H1 (cell line): ENCODE results near the gene PTPRT. TPM values are rescaled to one million over a fixed set of nuclear protein-coding genes. Genes with fewer than 3 reads are reported as not detected.

Experiments
- CTCF ChIA-PET: fragments of 300-600 bp; sonication (Branson Sonifier 250); formaldehyde crosslinking; loops from one replicate; lab custom pipeline; 2021; ENCODE audit not compliant: partially characterized antibody; lab: Charles Lee
- POLR2A ChIA-PET: fragments of 300-600 bp; sonication (Branson Sonifier 250); formaldehyde crosslinking; loops from one replicate; lab custom pipeline; 2021; ENCODE audit warnings: inconsistent platforms; ENCODE audit not compliant: partially characterized antibody; lab: Charles Lee
- DNase-seq, 2 experiments: peaks; one replicate each; pipeline versions ENCODE4 v3.0.0 to v3.0.0-alpha.2; 2010 to 2022; ENCODE audit warnings: low spot score in 2 of 2, low read depth in 1 of 2, mixed read lengths in 1 of 2
- FAIRE-seq: peaks from 2 replicates; lab custom pipeline; 2011; peaks lifted over from hg19 to GRCh38; lab: Jason Lieb, UNC
- H2AFZ ChIP-seq: 2 replicates; pipeline ENCODE4 v1.8.1; 2012; ENCODE audit warnings: low read length, inconsistent platforms
- H2AK5ac ChIP-seq: 2 replicates; pipeline ENCODE4 v1.6.1; 2013; ENCODE audit warnings: low read depth, low read length
- H2BK120ac ChIP-seq: replicated peaks from 2 replicates; pipeline ENCODE3; 2013; ENCODE audit warnings: low read depth, low read length, inconsistent platforms
- H2BK12ac ChIP-seq: 2 replicates; pipeline ENCODE4 v1.6.1; 2013; ENCODE audit warnings: low read depth, low read length
- H2BK15ac ChIP-seq: 2 replicates; pipeline ENCODE4 v1.6.1; 2013; ENCODE audit warnings: low read length
- H2BK20ac ChIP-seq: 2 replicates; pipeline ENCODE4 v1.6.1; 2013; ENCODE audit warnings: low read length
- H2BK5ac ChIP-seq: 2 replicates; pipeline ENCODE4 v1.6.1; 2013; ENCODE audit warnings: low read depth, low read length
- H3K14ac ChIP-seq: 2 replicates; pipeline ENCODE4 v1.6.1; 2013; ENCODE audit warnings: inconsistent platforms; ENCODE audit not compliant: insufficient read length
- H3K18ac ChIP-seq: 2 replicates; pipeline ENCODE4 v1.6.1; 2013; ENCODE audit warnings: low read length; ENCODE audit errors: extremely low read depth
- H3K23ac ChIP-seq: 2 replicates; pipeline ENCODE4 v1.6.1; 2013; ENCODE audit warnings: inconsistent platforms; ENCODE audit not compliant: insufficient read length
- H3K23me2 ChIP-seq: 2 replicates; pipeline ENCODE4 v1.6.1; 2013; ENCODE audit warnings: low read depth, low read length
- H3K27ac ChIP-seq: 2 replicates; pipeline ENCODE4 v1.6.1; 2011; ENCODE audit warnings: low read depth, low read length, inconsistent platforms
- H3K27me3 ChIP-seq, 4 experiments: replicated peaks in 1 of 4; 1 replicate in 1 of 4; 2 replicates in 3 of 4; pipeline versions ENCODE4 v1.6.1 to v1.8.1; 2011 to 2013; ENCODE audit warnings: low read length in 3 of 4, mild to moderate bottlenecking in 3 of 4, inconsistent platforms in 2 of 4, mixed read lengths in 2 of 4, moderate library complexity in 1 of 4; ENCODE audit not compliant: control insufficient read depth in 3 of 4, insufficient read depth in 3 of 4; ENCODE audit errors: extremely low read depth in 1 of 4
- H3K36me3 ChIP-seq, 4 experiments: 2 replicates each; pipeline versions ENCODE4 v1.6.1 to v1.8.1; 2011 to 2013; ENCODE audit warnings: mild to moderate bottlenecking in 4 of 4, low read length in 3 of 4, moderate library complexity in 2 of 4, control low read depth in 1 of 4, inconsistent platforms in 1 of 4; ENCODE audit not compliant: insufficient read depth in 4 of 4, control insufficient read depth in 2 of 4
- H3K4ac ChIP-seq: replicated peaks from 2 replicates; pipeline ENCODE3; 2013; ENCODE audit warnings: low read length, low read depth, mixed read lengths, inconsistent platforms; ENCODE audit not compliant: insufficient read length
- H3K4me1 ChIP-seq, 4 experiments: replicated peaks in 1 of 4; 1 replicate in 1 of 4; 2 replicates in 3 of 4; pipeline versions ENCODE4 v1.6.1 to v1.8.1; 2011 to 2013; ENCODE audit warnings: low read length in 3 of 4, inconsistent platforms in 2 of 4, mixed read lengths in 1 of 4; ENCODE audit not compliant: insufficient read depth in 4 of 4, control insufficient read depth in 3 of 4
- H3K4me2 ChIP-seq, 2 experiments: 2 replicates each; pipeline versions ENCODE4 v1.6.1 to v1.8.1; 2011 to 2013; ENCODE audit warnings: low read depth in 2 of 2, low read length in 2 of 2, control low read depth in 1 of 2, inconsistent platforms in 1 of 2, mild to moderate bottlenecking in 1 of 2; ENCODE audit not compliant: insufficient read depth in 1 of 2
- H3K4me3 ChIP-seq, 4 experiments: fragments of 200-600, 300-600 bp in 1 of 4; sonication (generic), shearing (Covaris generic), sonication (Bioruptor Twin) in 1 of 4; 2 replicates each; pipeline versions ENCODE4 v1.5.1 to v1.8.1; 2011 to 2016; ENCODE audit warnings: low read length in 4 of 4, low read depth in 3 of 4, control low read depth in 2 of 4, inconsistent platforms in 2 of 4, mild to moderate bottlenecking in 2 of 4, mixed read lengths in 1 of 4, moderate library complexity in 1 of 4; ENCODE audit not compliant: insufficient read depth in 2 of 4; ENCODE audit errors: extremely low read depth in 1 of 4
- H3K56ac ChIP-seq: replicated peaks from 2 replicates; pipeline ENCODE3; 2013; ENCODE audit warnings: low read depth, mild to moderate bottlenecking, mixed read lengths, low read length, inconsistent platforms; ENCODE audit not compliant: insufficient read length
- H3K79me1 ChIP-seq: 2 replicates; pipeline ENCODE4 v1.6.1; 2013; ENCODE audit warnings: low read depth, low read length, control low read depth
- H3K79me2 ChIP-seq, 2 experiments: 2 replicates each; pipeline versions ENCODE4 v1.6.1 to v1.8.1; 2012 to 2013; ENCODE audit warnings: low read length in 2 of 2, mild to moderate bottlenecking in 2 of 2, inconsistent platforms in 1 of 2; ENCODE audit not compliant: insufficient read depth in 2 of 2, control insufficient read depth in 1 of 2
- H3K9ac ChIP-seq, 4 experiments: replicated peaks in 1 of 4; 1 replicate in 1 of 4; 2 replicates in 3 of 4; pipeline versions ENCODE4 v1.6.1 to v1.8.1; 2011 to 2013; ENCODE audit warnings: low read depth in 3 of 4, low read length in 3 of 4, control low read depth in 2 of 4, mild to moderate bottlenecking in 2 of 4, moderate library complexity in 2 of 4, inconsistent platforms in 1 of 4; ENCODE audit errors: extremely low read depth in 1 of 4
- H3K9me3 ChIP-seq, 2 experiments: 2 replicates each; pipeline versions ENCODE4 v1.6.1 to v1.8.1; 2012 to 2013; ENCODE audit warnings: mild to moderate bottlenecking in 2 of 2, moderate library complexity in 2 of 2, control low read depth in 1 of 2, inconsistent platforms in 1 of 2, low read depth in 1 of 2, low read length in 1 of 2, mixed read lengths in 1 of 2; ENCODE audit not compliant: insufficient read depth in 2 of 2
- H4K20me1 ChIP-seq, 2 experiments: replicated peaks in 1 of 2; 2 replicates each; pipeline versions ENCODE3 to v1.8.1; 2011 to 2013; ENCODE audit warnings: inconsistent platforms in 2 of 2, low read length in 2 of 2, mild to moderate bottlenecking in 1 of 2; ENCODE audit not compliant: insufficient read depth in 2 of 2, control insufficient read depth in 1 of 2
- H4K5ac ChIP-seq: 2 replicates; pipeline ENCODE4 v1.6.1; 2013; ENCODE audit warnings: low read length, low read depth, mixed read lengths, inconsistent platforms; ENCODE audit not compliant: insufficient read length
- H4K8ac ChIP-seq: 2 replicates; pipeline ENCODE4 v1.8.0; 2013; ENCODE audit warnings: mild to moderate bottlenecking, moderate library complexity, low read length, inconsistent platforms; ENCODE audit not compliant: insufficient read depth; ENCODE audit errors: extremely low read depth
- H4K91ac ChIP-seq: replicated peaks from 2 replicates; pipeline ENCODE3; 2013; ENCODE audit warnings: low read length, mixed read lengths, inconsistent platforms; ENCODE audit not compliant: insufficient read length
- CHD2 ChIP-seq: IDR thresholded peaks from 2 replicates; pipeline ENCODE4 v1.6.1; 2012; ENCODE audit warnings: low read length, improper control_type of control experiment
- SIN3A ChIP-seq, 2 experiments: IDR thresholded peaks in 1 of 2; conservative IDR thresholded peaks in 1 of 2; 2 replicates each; pipeline ENCODE4 v1.6.1; 2011 to 2012; ENCODE audit warnings: low read length in 2 of 2, improper control_type of control experiment in 1 of 2, low read depth in 1 of 2, mild to moderate bottlenecking in 1 of 2
- WGBS, 2 experiments: shearing (Covaris generic) in 1 of 2; methylation state at CpG; one replicate each; pipeline versions ENCODE4 v1.1.6 to v1.1.7; 2013 to 2015; ENCODE audit warnings: low lambda C conversion rate in 2 of 2, mixed read lengths in 2 of 2, inconsistent platforms in 1 of 2, low coverage in 1 of 2, missing lambda C conversion rate in 1 of 2; ENCODE audit not compliant: insufficient replicate concordance in 2 of 2, insufficient coverage in 1 of 2, insufficient read length in 1 of 2; ENCODE audit errors: extremely low coverage in 1 of 2, missing lambda C conversion rate in 1 of 2; 5-methylcytosine and 5-hydroxymethylcytosine counted together
- polyA plus RNA-seq, 7 experiments: library from polyadenylated mRNA; depleted of rRNA in 3 of 7; stranded (reverse) in 5 of 7; unstranded in 2 of 7; fragments of >200 nt in 5 of 7; fragments of 200-250 nt in 2 of 7; gene quantifications; 1 replicate in 5 of 7; 2 replicates in 1 of 7; 4 replicates in 1 of 7; pipeline versions ENCODE4 v1.2.1 to v1.2.3, GENCODE V29; 2011 to 2013; ENCODE audit warnings: missing spikeins in 2 of 7, mixed read lengths in 2 of 7
- total RNA-seq: library from RNA; stranded (reverse); fragmentation: NEBNext Ultra II Directional; extraction: Animal tissue kit (Norgen Biotek cat#: 25700); gene quantifications from 2 replicates; pipeline ENCODE4 v1.2.1, GENCODE V29; 2021

Gene PTPRT
- total and polyA plus RNA-seq, 2 of the 8 experiments (the other 6 are each of a cell fraction or from before 2014, with no cell fraction given) = 0.33 to 1.8 TPM

DNA sequence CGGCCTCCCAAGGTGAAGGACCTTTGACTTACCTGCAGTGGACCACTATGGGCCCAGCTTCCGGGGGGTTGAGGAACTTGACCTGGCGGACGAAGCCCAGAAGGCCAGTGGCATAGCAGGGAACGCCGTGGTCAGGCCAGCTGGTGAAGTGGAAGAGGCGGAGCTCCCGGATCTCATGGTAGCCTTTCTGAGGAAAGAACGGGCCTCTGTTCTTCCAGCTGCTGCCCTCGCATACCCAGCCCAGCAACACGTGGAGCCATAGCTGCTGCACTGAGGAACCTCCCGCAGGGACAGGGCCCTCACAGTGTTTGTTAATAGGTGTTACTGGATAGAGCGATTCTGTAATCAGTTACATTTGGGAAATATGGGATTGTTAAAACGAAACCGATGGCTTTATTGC is 1079.4 kb downstream of the PTPRT start:
- Histone ChIP-seq H3K4me2 (no peak overlapping the region), H4K20me1 (no peaks in the 10 kb centered on the region), H4K8ac (no peak overlapping the region), H3K27me3 (no peaks in the 10 kb centered on the region), H2BK120ac (no peak overlapping the region), H3K79me2 (no peaks in the 10 kb centered on the region), H4K91ac (no peak overlapping the region), H3K9ac (no peak overlapping the region), H2BK20ac (no peak overlapping the region), H2BK5ac (no peak overlapping the region), H3K4me1 (no peaks in the 10 kb centered on the region), H3K4me3 (no peak overlapping the region), H2BK15ac (no peak overlapping the region), H3K9me3 (no peaks in the 10 kb centered on the region), H4K5ac (no peak overlapping the region), H3K18ac (no peak overlapping the region), H3K23ac (no peak overlapping the region), H3K14ac (no peak overlapping the region), H3K4ac (no peak overlapping the region), H3K27ac (no peak overlapping the region), H2BK12ac (no peak overlapping the region), H3K23me2 (no peaks in the 10 kb centered on the region), H2AFZ (no peak overlapping the region), H2AK5ac (no peak overlapping the region), H3K79me1 (no peaks in the 10 kb centered on the region), H3K56ac (no peak overlapping the region), H3K36me3 (no peaks in the 10 kb centered on the region)
- DNase-seq (no peak), FAIRE-seq (no peak)
- WGBS, 2 experiments = 92% methylated on average over 15 of the region's 15 CpGs; no CpG with 5 or more reads in 1 of the 2 experiments
- CTCF ChIA-PET = interaction anchor here (1.3 kb wide), 1 partner anchor 67 kb away, joined by 3 read pairs; no protein-coding TSS in a partner anchor
- POLR2A ChIA-PET = no interaction called here
- no peak for TF ChIP-seq SIN3A (conservative IDR thresholded peaks at IDR 0.05 in 1 of 2, IDR thresholded peaks at IDR 0.05 in 1 of 2; ENCODE audit: low read depth in 1 of 2, low read length in 2 of 2)
- TF ChIP-seq CHD2 = no peak
